GM21737 (cell line): ENCODE data around the gene PDPK1.
"Not testable (repeated sequence)": the region's sequence is repeated elsewhere in the genome, so short reads cannot be mapped to it uniquely, and the experiment has no call there.

Experiments used
- ATAC-seq: cut with Tn5 transposase; IDR thresholded peaks from one replicate; pipeline ENCODE4 v1.9.1; 2021; ENCODE audit warnings: mild to moderate bottlenecking, moderate library complexity; ENCODE audit not compliant: unreplicated experiment

The PDPK1 gene

GRCh38 chr16:2539192-2539844, 1.5 kb downstream of the PDPK1 start:
- not testable (repeated sequence) for ATAC-seq

GRCh38 chr16:2539845-2540458, 2.1 kb downstream of the PDPK1 start:
- ATAC-seq, result not testable (repeated sequence)

DNA sequence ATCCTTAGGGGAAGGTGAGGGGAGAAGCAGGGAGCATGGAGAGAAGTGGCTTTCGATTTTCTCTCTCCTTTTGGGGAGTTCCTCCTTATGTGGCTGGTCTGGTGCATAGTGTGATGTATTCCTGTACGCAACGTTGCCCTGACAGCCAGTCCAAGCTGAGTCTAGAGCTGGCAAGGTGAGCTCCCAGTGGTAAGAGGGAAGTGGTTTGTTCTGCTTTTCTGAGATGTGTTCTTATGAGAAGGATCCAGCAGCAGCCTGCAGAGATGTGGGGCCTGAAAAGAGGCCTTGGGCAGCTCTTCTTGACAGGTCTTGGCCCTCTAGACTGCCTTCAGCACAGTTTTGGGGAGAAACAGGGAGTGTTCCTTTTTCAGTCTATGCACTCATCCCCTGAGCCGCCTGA, 3.1 kb downstream of the PDPK1 start:
- ATAC-seq, result not testable (repeated sequence)

- ATAC-seq, result not testable (repeated sequence)
These were observed 3.6 kb downstream of the PDPK1 start for GRCh38 chr16:2541409-2541808.

DNA sequence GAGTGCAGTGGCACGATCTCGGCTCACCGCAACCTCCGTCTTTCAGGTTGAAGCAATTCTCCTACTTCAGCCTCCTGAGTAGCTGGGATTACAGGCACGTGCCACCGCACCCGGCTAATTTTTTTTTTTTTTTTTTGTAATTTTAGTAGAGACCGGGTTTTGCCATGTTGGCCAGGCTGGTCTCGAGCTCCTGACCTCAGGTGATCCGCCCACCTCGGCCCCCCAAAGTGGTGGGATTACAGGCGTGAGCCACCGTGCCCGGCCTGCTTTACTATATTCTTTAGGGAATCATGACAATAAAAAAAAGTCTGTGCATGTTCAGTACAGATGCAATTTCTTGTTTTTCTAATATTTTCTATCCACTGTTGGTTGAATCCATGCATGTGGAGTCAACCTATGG, 6.0 kb downstream of the PDPK1 start:
- not testable (repeated sequence) for ATAC-seq

GRCh38 chr16:2550283-2550878, 12.6 kb downstream of the PDPK1 start:
- ATAC-seq, result not testable (repeated sequence)

DNA sequence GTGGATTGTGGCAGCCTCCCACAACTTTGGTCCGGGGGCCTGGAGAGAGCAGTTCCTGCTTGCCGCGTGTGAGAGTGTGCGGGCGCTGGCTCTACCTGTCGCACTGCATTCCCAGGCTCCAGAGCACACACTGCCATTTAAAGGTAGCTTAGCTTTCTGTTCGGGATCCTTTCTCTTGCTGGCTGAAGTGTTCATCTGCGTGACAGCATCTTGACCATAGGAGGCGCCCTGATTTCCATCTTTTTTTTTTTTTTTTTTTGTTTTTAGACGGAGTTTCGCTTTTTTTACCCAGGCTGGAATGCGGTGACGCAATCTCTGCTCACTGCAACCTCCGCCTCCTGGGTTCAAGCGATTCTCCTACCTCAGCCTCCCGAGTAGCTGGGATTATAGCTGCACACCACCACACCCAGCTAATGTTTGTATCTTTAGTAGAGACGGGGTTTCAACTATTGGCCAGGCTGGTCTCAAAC, 13.6 kb downstream of the PDPK1 start:
- ATAC-seq, result not testable (repeated sequence)

- ATAC-seq, result not testable (repeated sequence)
These were observed 17.0 kb downstream of the PDPK1 start for GRCh38 chr16:2554709-2555425.

DNA sequence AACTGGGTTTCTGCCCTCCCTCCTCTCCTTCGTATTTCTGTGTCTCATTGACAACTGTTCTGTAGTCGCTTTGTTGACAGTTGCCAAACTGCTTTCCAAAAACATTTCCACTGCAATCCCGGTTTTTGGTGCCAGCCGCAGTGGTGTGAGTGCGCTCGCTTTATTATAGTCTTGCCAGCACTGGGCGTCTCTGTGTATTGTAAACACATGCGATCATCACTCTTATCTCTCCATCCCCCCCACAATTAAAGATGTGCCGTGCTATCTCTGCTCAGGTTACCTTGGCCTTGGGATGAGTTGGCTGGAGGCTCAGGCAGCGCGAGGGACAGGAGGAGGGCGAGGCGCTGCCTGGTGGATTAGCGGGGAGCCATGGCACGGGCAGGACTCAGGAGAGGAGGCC, 19.3 kb downstream of the PDPK1 start:
- not testable (repeated sequence) for ATAC-seq

GRCh38 chr16:2560131-2560797, 22.4 kb downstream of the PDPK1 start:
- ATAC-seq, result not testable (repeated sequence)

DNA sequence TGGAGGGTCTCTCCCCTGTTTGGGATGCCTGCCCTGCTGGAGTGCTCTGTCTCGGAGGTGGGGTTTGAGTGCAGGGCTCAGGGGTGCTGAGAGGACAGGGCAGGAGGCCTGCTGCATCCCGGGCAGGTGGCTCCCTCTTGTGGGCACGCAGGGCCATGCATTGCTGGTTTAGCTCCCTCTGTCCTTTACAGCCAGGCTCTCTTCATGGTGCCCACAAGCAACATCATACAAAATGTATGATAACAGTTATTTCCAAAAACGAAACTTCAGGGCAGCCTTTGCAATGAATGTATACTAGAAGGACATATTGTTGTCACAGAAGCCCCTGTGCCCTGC, 22.9 kb downstream of the PDPK1 start:
- not testable (repeated sequence) for ATAC-seq

DNA sequence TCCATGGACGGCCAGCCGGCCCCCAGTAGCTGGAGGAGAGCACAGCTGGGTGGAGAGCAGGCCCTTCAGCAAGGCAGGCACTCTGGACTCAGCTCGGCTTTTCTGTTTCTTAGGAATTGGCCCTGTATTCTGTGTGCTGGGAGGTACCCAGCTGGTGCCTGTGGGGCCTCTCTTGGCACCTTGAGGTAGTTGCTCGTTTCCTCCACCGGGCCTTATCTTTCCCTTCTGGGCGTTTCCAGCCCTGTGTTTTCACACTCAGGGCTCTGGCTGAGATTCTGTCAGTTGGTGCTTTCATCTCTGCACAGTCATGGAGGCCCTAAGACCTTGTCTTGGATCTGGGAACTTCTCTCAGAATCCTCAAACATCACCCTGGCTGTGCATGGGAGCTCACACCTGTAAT, 29.7 kb downstream of the PDPK1 start:
- ATAC-seq, result not testable (repeated sequence)

GRCh38 chr16:2568573-2568972, 30.8 kb downstream of the PDPK1 start:
- not testable (repeated sequence) for ATAC-seq

DNA sequence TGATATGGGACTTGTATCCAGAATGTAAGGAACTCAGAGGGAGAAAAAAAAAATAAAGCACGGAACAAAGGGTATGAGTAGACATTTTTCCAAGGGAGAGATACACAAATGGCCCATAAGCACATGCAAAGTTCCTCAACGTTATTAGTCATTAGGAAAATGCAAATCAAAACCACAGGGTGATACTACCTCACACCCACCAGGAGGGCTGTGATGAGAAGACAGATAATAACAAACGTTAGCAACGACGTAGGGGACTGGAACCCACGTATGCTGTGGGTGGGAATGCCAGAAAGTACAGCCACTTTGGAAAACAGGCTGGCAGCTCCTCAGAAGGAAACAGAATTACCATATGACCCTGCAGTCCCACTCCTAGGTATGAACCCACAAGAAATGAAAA, 34.9 kb downstream of the PDPK1 start:
- ATAC-seq, result not testable (repeated sequence)

DNA sequence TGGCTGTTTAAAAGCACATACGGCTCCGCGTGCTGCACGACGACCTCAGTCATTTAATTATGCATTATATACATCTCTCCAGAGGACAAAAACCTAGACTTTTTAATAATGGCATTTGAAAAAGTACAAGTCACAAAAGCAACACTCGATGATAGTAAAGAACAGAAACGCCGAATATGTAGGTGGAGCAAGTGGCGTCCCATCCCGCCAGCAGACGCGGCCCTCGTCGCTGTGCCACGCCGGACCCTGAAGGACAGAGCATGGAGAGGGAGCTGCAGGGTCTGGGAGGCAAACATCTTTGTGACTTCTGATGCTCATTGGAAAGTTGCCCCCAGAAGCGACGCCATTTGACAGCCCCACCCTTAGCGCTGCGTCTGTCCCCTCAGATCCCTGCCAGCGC, 38.0 kb downstream of the PDPK1 start:
- not testable (repeated sequence) for ATAC-seq

GRCh38 chr16:2577044-2577443, 39.2 kb downstream of the PDPK1 start:
- not testable (repeated sequence) for ATAC-seq

- ATAC-seq, result not testable (repeated sequence)
These were observed 41.1 kb downstream of the PDPK1 start for GRCh38 chr16:2578905-2579304.

GRCh38 chr16:2580143-2580542, 42.3 kb downstream of the PDPK1 start:
- not testable (repeated sequence) for ATAC-seq

- not testable (repeated sequence) for ATAC-seq
These were observed 43.0 kb downstream of the PDPK1 start for GRCh38 chr16:2580818-2581217.

- no peak for ATAC-seq
These were observed 47.2 kb downstream of the PDPK1 start for GRCh38 chr16:2584729-2585650.
